ENCODE measurements around the gene CHST7.
A peak's percentile ranks its signal among the peaks of the same experiment; 100 is the strongest.
"Not testable (repeated sequence)": the region's sequence is repeated elsewhere in the genome, so short reads cannot be mapped to it uniquely, and the experiment has no call there.

CHST7 gene, protein sequence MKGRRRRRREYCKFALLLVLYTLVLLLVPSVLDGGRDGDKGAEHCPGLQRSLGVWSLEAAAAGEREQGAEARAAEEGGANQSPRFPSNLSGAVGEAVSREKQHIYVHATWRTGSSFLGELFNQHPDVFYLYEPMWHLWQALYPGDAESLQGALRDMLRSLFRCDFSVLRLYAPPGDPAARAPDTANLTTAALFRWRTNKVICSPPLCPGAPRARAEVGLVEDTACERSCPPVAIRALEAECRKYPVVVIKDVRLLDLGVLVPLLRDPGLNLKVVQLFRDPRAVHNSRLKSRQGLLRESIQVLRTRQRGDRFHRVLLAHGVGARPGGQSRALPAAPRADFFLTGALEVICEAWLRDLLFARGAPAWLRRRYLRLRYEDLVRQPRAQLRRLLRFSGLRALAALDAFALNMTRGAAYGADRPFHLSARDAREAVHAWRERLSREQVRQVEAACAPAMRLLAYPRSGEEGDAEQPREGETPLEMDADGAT

DNA sequence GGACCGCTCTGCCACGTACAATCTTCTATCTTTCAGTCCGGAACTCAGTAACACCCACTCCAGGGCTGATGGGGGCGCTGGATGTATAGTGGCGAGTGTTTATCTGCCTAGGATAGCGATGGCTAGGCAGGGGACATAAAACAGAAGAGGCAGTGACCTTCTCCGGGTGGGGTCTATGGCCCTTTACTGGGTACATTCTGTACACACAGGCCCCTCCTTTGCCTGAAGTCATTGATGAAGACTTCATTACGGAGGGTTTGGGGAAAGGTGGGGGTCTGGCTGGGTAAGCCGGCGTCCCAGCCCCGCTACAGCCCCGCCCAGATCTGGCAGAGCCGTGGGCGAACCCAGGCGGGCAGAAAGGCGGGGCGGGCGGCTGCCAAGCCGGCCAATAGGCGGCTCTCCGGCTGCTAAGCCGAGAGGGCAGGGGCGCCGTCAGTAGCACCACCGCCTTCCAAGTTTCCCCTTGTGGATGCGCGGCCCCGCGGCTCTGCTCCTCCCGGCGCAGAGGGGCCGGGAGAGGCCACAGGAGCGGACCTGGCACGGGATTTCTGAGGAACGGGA is at the start of gene CHST7:
TSS of gene CHST7 (plus strand) at position 435 of the 561 bp plus-strand sequence. CDS start 167 bp downstream, outside the sequence.
- no peak for TF ChIP-seq ZFX (IDR thresholded peaks at IDR 0.05; ENCODE audit: borderline replicate concordance)
- TF ChIP-seq, protein P1, sequence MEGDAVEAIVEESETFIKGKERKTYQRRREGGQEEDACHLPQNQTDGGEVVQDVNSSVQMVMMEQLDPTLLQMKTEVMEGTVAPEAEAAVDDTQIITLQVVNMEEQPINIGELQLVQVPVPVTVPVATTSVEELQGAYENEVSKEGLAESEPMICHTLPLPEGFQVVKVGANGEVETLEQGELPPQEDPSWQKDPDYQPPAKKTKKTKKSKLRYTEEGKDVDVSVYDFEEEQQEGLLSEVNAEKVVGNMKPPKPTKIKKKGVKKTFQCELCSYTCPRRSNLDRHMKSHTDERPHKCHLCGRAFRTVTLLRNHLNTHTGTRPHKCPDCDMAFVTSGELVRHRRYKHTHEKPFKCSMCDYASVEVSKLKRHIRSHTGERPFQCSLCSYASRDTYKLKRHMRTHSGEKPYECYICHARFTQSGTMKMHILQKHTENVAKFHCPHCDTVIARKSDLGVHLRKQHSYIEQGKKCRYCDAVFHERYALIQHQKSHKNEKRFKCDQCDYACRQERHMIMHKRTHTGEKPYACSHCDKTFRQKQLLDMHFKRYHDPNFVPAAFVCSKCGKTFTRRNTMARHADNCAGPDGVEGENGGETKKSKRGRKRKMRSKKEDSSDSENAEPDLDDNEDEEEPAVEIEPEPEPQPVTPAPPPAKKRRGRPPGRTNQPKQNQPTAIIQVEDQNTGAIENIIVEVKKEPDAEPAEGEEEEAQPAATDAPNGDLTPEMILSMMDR (IDR thresholded peaks at IDR 0.05), result peak; percentile 11; the same call in 1 of the 2 replicates
- no peak within 1 kb of the TSS for H3K27ac ChIP-seq

- not testable (repeated sequence) for H3K27ac ChIP-seq
Observed at GRCh38 chrX:46528640-46529039, 44.9 kb upstream of the CHST7 start.

- not testable (repeated sequence) for H3K27ac ChIP-seq
Observed at GRCh38 chrX:46529740-46530403, 43.7 kb upstream of the CHST7 start.

- not testable (repeated sequence) for H3K27ac ChIP-seq
Observed at GRCh38 chrX:46530404-46530908, 43.1 kb upstream of the CHST7 start.

- no peak for TF ChIP-seq ZFX (IDR thresholded peaks at IDR 0.05; ENCODE audit: borderline replicate concordance)
- TF ChIP-seq, protein P1 (IDR thresholded peaks at IDR 0.05), result no peak
- H3K27ac ChIP-seq, result no peak overlapping the region
Observed at GRCh38 chrX:46531442-46531841, 42.1 kb upstream of the CHST7 start.

DNA sequence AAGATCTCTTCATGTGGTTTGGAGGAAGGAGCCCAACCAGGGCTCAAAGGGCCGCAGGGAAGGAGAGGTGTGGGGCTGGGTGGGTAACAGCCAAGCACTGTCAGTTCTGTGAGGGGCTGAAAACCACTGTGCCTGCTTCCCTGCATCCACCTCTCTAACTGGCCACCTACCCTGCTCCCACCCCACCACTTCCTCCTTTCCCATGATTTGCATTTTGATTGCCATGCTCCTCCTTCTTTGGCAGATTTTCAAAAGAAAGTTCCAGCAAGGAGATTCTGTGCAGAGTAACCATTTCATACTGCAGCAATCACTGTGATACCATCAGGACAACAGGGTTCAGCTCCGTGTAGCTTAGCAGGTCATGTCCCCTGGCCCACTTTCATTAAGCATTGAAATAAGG is 30.1 kb upstream of the CHST7 start:
- TF ChIP-seq ZFX (IDR thresholded peaks at IDR 0.05; ENCODE audit: borderline replicate concordance), result no peak
- TF ChIP-seq, protein P1 (IDR thresholded peaks at IDR 0.05), result no peak
- no peak overlapping the region for H3K27ac ChIP-seq

DNA sequence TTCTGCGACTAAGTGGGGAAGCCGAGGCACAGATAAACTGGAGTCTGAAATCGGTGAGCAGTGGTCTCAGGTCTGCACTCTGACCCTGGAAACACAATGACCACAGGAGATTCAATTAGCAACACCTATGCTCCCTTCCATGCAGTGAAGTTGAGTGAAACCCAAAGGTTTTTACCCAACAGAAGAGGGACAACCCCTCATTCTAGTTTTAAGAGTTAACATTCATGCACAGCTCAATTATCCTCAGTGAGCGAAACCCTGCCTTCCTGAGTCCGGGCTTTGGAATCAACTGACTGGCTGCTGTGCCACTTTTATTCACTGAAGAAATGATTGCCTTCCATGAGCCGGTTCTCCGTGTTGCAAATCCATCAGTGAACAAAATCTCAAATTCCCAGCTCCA is 29.0 kb upstream of the CHST7 start:
- H3K27ac ChIP-seq, result 0 out of 2 replicates have a peak overlapping the region, but pooled peaks have one; percentile 52

- TF ChIP-seq ZFX (IDR thresholded peaks at IDR 0.05; ENCODE audit: borderline replicate concordance), result no peak
- TF ChIP-seq, protein P1 (IDR thresholded peaks at IDR 0.05), result peak; percentile 39
- peak within 1 kb of the TSS; percentile 52 for H3K27ac ChIP-seq
Observed at GRCh38 chrX:46545111-46546005, 28.2 kb upstream of the CHST7 start, which contains the start of gene ZNF674. ZNF674 (minus strand) TSS chrX:46545421; CDS start chrX:46542087, 3,334 bp downstream.
